Measurements from ENCODE around the gene CUBN. TPM values are rescaled to one million over a fixed set of nuclear protein-coding genes. Genes with fewer than 3 reads are reported as not detected.
"Not testable (repeated sequence)": the region's sequence is repeated elsewhere in the genome, so short reads cannot be mapped to it uniquely, and the experiment has no call there.

Gene CUBN
- total RNA-seq, 8 experiments from 2014 or later, result 0.58 to 23.2 (median 1.4) TPM

GRCh38 chr10:16827474-16827873 lies 302.1 kb downstream of the CUBN start:
- H3K4me3 ChIP-seq; H3K27ac ChIP-seq; H3K4me1 ChIP-seq (replicated peaks in 1 of 2): not testable (repeated sequence)
- peak in 2 of 8 experiments; percentile 41 to 45 for ATAC-seq (replicated peaks in 6 of 8)
- WGBS, 10 experiments, result 0 to 100% (median 77%) methylated on average over 1 to 7 of the region's 8 CpGs; no CpG with 5 or more reads in 1 of the 10 experiments
- in situ Hi-C loops (cut with MboI; ENCODE audit: low pct_unique_long_range_greater_than_20kb in 2 of 9, low sequenced_read_pairs in 9 of 9, unreplicated experiment in 9 of 9), result loop anchor here (25.0 kb wide), 2 partner anchors 435 to 610 kb away; no protein-coding TSS in a partner anchor

DNA sequence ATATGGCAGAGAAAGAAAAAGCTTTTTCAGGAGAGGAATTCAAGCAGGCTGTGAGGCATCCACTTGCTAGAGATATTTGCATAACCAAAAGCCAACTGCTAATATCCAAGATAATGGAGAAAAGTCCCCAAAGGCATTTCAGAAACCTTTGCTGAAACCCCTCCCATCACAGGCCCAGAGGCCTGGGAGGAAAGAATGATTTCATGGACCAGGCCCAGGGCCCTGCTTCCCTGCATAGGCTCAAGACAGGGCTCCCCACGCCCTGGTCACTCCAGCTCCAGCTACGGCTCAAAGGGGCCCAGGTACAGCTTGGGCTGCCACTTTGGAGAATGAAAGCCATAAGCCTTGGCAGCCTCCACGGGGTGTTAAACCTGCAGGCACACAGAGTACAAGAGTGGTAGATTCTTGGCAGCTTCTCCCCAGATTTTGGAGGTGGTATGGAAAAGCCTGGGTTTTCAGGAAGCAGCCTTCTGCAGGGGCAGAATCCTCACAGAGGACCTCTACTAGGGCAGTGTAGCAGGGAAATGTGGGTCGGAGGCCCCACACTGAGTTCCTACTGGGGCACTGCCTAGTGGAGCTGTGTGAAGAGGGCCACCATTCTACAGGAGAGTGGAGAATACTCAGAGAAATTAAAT lies 306.8 kb downstream of the CUBN start:
- in situ Hi-C loops (cut with MboI; ENCODE audit: low pct_unique_long_range_greater_than_20kb in 2 of 9, low sequenced_read_pairs in 9 of 9, unreplicated experiment in 9 of 9), result loop anchor here in 1 of 9 experiments (25.0 kb wide), 1 partner anchor 936 kb away; no protein-coding TSS in a partner anchor
- WGBS, 10 experiments, result 46 to 100% (median 80%) methylated on average over 1 to 4 of the region's 4 CpGs; no CpG with 5 or more reads in 2 of the 10 experiments
- ATAC-seq (replicated peaks in 6 of 8), result no peak

GRCh38 chr10:16822027-16822426 lies 307.6 kb downstream of the CUBN start:
- 67 to 94% (median 77%) methylated on average over 1 to 2 of the region's 2 CpGs; no CpG with 5 or more reads in 4 of the 10 experiments for WGBS, 10 experiments

More for the DNA sequence above, 306.8 kb downstream of the CUBN start:
- Histone ChIP-seq H3K27ac (no peak overlapping the region), H3K4me1 (replicated peaks in 1 of 2) (peaks cover 0 to 4% of the 10 kb centered on the region in 2 donors), H3K4me3 (no peak overlapping the region)

DNA sequence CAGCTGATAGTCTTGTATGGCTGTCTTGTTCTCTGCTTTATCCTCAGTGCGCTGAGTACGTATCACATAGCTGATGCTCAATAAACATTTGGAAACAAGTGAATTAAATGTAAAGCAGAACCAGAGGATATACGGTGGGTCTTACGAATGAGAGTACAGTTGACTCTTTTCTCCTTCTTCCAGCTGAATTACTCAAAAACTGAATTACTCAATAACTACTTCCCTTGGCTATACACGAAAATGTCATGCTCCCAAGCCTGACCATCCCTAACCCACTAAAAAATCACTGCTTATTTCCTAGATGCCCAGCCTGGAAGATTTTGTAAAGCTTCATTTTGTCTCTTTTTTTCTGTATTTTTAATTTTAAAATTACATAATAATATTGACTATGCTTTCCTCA lies 309.2 kb downstream of the CUBN start:
- in situ Hi-C loops (cut with MboI; ENCODE audit: low pct_unique_long_range_greater_than_20kb in 2 of 9, low sequenced_read_pairs in 9 of 9, unreplicated experiment in 9 of 9), result loop anchor here in 1 of 9 experiments (25.0 kb wide), 1 partner anchor 933 kb away; no protein-coding TSS in a partner anchor
- no peak overlapping the region for H3K27ac ChIP-seq
- no peak for ATAC-seq (replicated peaks in 6 of 8)
- H3K4me3 ChIP-seq, result no peak overlapping the region
- WGBS, 10 experiments, result 25 to 100% (median 92%) methylated on average over 1 to 5 of the region's 5 CpGs
- H3K4me1 ChIP-seq (replicated peaks in 1 of 2), result peaks cover 0 to 12% of the 10 kb centered on the region in 2 donors

More at GRCh38 chr10:16822027-16822426, 307.6 kb downstream of the CUBN start:
- in situ Hi-C loops (cut with MboI; ENCODE audit: low pct_unique_long_range_greater_than_20kb in 2 of 9, low sequenced_read_pairs in 9 of 9, unreplicated experiment in 9 of 9), result loop anchor here in 1 of 9 experiments (25.0 kb wide), 1 partner anchor 935 kb away; no protein-coding TSS in a partner anchor
- Histone ChIP-seq H3K27ac (no peak overlapping the region), H3K4me3 (no peak overlapping the region), H3K4me1 (replicated peaks in 1 of 2) (peaks cover 0 to 4% of the 10 kb centered on the region in 2 donors)
- ATAC-seq (replicated peaks in 6 of 8), result no peak

DNA sequence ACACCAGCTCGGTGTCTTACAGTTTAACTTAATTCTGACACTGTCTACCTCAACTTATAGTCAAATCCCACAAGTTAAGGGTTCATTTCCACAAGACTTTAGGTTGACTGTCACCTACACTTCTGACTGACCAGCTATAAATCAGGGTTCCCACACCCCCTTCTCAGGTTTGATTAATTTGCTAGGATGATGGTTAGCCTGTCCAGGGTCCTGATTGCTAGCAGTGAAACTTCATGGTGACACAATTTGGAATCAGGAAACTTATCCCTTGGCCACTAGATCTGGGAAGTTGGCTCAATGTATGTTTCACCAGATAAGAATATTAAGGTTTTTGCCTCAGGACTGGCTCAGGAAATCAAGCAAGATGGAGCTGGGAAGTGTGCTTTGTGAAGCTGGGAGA lies 309.6 kb downstream of the CUBN start:
- Histone ChIP-seq H3K27ac (no peak overlapping the region), H3K4me1 (replicated peaks in 1 of 2) (peaks cover 0 to 12% of the 10 kb centered on the region in 2 donors), H3K4me3 (no peak overlapping the region)
- in situ Hi-C loops (cut with MboI; ENCODE audit: low pct_unique_long_range_greater_than_20kb in 2 of 9, low sequenced_read_pairs in 9 of 9, unreplicated experiment in 9 of 9), result loop anchor here in 1 of 9 experiments (25.0 kb wide), 1 partner anchor 933 kb away; no protein-coding TSS in a partner anchor
- ATAC-seq (replicated peaks in 6 of 8), result no peak
- WGBS, 10 experiments, result 50 to 100% methylated on average over 1 of the region's 1 CpG; no CpG with 5 or more reads in 8 of the 10 experiments

GRCh38 chr10:16819436-16819835 lies 310.2 kb downstream of the CUBN start:
- Histone ChIP-seq H3K4me1 (replicated peaks in 1 of 2) (peaks cover 0 to 12% of the 10 kb centered on the region in 2 donors), H3K27ac (no peak overlapping the region), H3K4me3 (no peak overlapping the region)
- WGBS, 10 experiments, result 30 to 90% (median 73%) methylated on average over 1 to 3 of the region's 3 CpGs; no CpG with 5 or more reads in 3 of the 10 experiments
- in situ Hi-C loops (cut with MboI; ENCODE audit: low pct_unique_long_range_greater_than_20kb in 2 of 9, low sequenced_read_pairs in 9 of 9, unreplicated experiment in 9 of 9), result loop anchor here in 1 of 9 experiments (25.0 kb wide), 1 partner anchor 932 kb away; no protein-coding TSS in a partner anchor
- ATAC-seq (replicated peaks in 6 of 8), result no peak

- Histone ChIP-seq H3K4me1 (replicated peaks in 1 of 2) (peaks cover 0 to 12% of the 10 kb centered on the region in 2 donors), H3K27ac (no peak overlapping the region), H3K4me3 (no peak overlapping the region)
- 35 to 100% (median 88%) methylated on average over 1 to 6 of the region's 6 CpGs for WGBS, 10 experiments
- ATAC-seq (replicated peaks in 6 of 8), result no peak
- in situ Hi-C loops (cut with MboI; ENCODE audit: low pct_unique_long_range_greater_than_20kb in 2 of 9, low sequenced_read_pairs in 9 of 9, unreplicated experiment in 9 of 9), result loop anchor here in 1 of 9 experiments (25.0 kb wide), 1 partner anchor 932 kb away; no protein-coding TSS in a partner anchor
Measured at GRCh38 chr10:16819026-16819425, 310.6 kb downstream of the CUBN start.

GRCh38 chr10:16817125-16818019 lies 312.2 kb downstream of the CUBN start, which contains the start of gene RSU1:
Gene RSU1 (minus strand): TSS chr10:16817424. CDS start chr10:16817081, 343 bp downstream.
- in situ Hi-C loops (cut with MboI; ENCODE audit: low pct_unique_long_range_greater_than_20kb in 2 of 9, low sequenced_read_pairs in 9 of 9, unreplicated experiment in 9 of 9), result loop anchor here in 1 of 9 experiments (25.0 kb wide), 1 partner anchor 930 kb away; no protein-coding TSS in a partner anchor
- ATAC-seq (replicated peaks in 6 of 8), result peak; percentile 90 to 95 (median 94)
- H3K27ac ChIP-seq, result peak within 1 kb of the TSS; percentile 74 to 80
- peak within 1 kb of the TSS; percentile 47 to 65 (median 59) for H3K4me3 ChIP-seq
- WGBS, 10 experiments, result 0 to 20% (median 0%) methylated on average over 1 to 15 of the region's 65 CpGs; no CpG with 5 or more reads in 1 of the 10 experiments
- H3K4me1 ChIP-seq (replicated peaks in 1 of 2), result peaks cover 2 to 12% of the 10 kb centered on the region in 2 donors

DNA sequence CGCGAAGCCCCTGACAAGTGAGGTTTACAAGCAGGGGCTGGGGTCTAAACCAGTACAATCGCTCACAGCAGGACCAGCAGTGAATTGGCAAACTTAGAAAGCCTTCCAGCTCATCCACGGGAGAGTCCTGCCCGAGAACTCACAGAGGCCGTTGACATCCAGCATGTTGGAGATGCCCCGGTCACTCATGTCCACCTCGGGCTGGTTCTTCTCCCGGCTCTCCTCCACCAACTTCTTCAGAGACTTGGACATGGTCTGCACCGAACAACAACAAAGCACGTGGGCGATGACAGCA lies 312.8 kb downstream of the CUBN start:
- in situ Hi-C loops (cut with MboI; ENCODE audit: low pct_unique_long_range_greater_than_20kb in 2 of 9, low sequenced_read_pairs in 9 of 9, unreplicated experiment in 9 of 9), result loop anchor here in 1 of 9 experiments (25.0 kb wide), 1 partner anchor 929 kb away; no protein-coding TSS in a partner anchor
- Histone ChIP-seq H3K4me3 (peak overlapping the region; percentile 42 to 65 (median 54)), H3K4me1 (replicated peaks in 1 of 2) (peaks cover 2 to 12% of the 10 kb centered on the region in 2 donors), H3K27ac (peak overlapping the region; percentile 74 to 80)
- no peak for ATAC-seq (replicated peaks in 6 of 8)
- 0 to 40% (median 3%) methylated on average over 1 to 5 of the region's 12 CpGs; no CpG with 5 or more reads in 3 of the 10 experiments for WGBS, 10 experiments

- H3K4me3 ChIP-seq, result peak overlapping the region; percentile 42 to 65 (median 54)
Measured at GRCh38 chr10:16816171-16816570, 313.4 kb downstream of the CUBN start.

GRCh38 chr10:16814012-16814411 lies 315.6 kb downstream of the CUBN start:
- no peak for ATAC-seq (replicated peaks in 6 of 8)
- Histone ChIP-seq H3K27ac (no peak overlapping the region), H3K4me1 (replicated peaks in 1 of 2) (peaks cover 2 to 12% of the 10 kb centered on the region in 2 donors), H3K4me3 (no peak overlapping the region)
- WGBS, 10 experiments, result 100% methylated on average over 3 of the region's 3 CpGs; no CpG with 5 or more reads in 9 of the 10 experiments
- in situ Hi-C loops (cut with MboI; ENCODE audit: low pct_unique_long_range_greater_than_20kb in 2 of 9, low sequenced_read_pairs in 9 of 9, unreplicated experiment in 9 of 9), result loop anchor here in 1 of 9 experiments (25.0 kb wide), 1 partner anchor 927 kb away; no protein-coding TSS in a partner anchor

More at GRCh38 chr10:16816171-16816570, 313.4 kb downstream of the CUBN start:
- H3K4me1 ChIP-seq (replicated peaks in 1 of 2), result peaks cover 2 to 12% of the 10 kb centered on the region in 2 donors
- no peak for ATAC-seq (replicated peaks in 6 of 8)
- WGBS, 10 experiments, result 0 to 87% (median 55%) methylated on average over 1 to 4 of the region's 4 CpGs
- H3K27ac ChIP-seq, result no peak overlapping the region
- in situ Hi-C loops (cut with MboI; ENCODE audit: low pct_unique_long_range_greater_than_20kb in 2 of 9, low sequenced_read_pairs in 9 of 9, unreplicated experiment in 9 of 9), result loop anchor here in 1 of 9 experiments (25.0 kb wide), 1 partner anchor 929 kb away; no protein-coding TSS in a partner anchor

DNA sequence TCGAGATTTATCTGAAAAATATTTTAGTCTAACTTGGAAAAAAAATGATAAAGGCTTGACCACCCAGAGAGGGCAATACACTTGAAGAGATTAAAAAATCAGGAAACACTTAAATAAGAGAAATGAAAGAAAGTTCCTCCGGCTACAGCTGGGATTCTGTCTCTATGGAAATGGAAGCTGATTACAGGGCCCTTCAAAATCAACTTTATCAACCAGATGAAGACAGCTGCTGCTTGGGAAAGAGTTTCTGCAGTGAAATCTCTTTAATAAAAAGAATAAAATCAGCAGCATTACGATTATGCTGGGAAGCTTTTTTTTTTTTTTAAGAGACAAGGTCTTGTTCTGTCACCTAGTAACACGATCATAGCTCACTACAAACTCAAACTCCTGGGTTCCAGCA lies 316.9 kb downstream of the CUBN start:
- WGBS, 10 experiments, result 57 to 91% (median 79%) methylated on average over 2 to 4 of the region's 4 CpGs
- H3K4me3 ChIP-seq, result no peak overlapping the region
- peaks cover 2 to 8% of the 10 kb centered on the region in 2 donors for H3K4me1 ChIP-seq (replicated peaks in 1 of 2)
- no peak for ATAC-seq (replicated peaks in 6 of 8)
- in situ Hi-C loops (cut with MboI; ENCODE audit: low pct_unique_long_range_greater_than_20kb in 2 of 9, low sequenced_read_pairs in 9 of 9, unreplicated experiment in 9 of 9), result loop anchor here in 1 of 9 experiments (25.0 kb wide), 1 partner anchor 925 kb away; no protein-coding TSS in a partner anchor
- no peak overlapping the region for H3K27ac ChIP-seq
